Stimulated activated CD8-positive, alpha-beta memory T cell treated with anti-CD3 and anti-CD28 coated beads, Interleukin-4, amount 100 ng/mL, for 48 hours (primary cell): ENCODE data around the gene MTA3.
"Not testable (repeated sequence)": the region's sequence is repeated elsewhere in the genome, so short reads cannot be mapped to it uniquely, and the experiment has no call there.

Source experiments
- DNase-seq: peaks from one replicate; pipeline ENCODE4 v3.0.0-alpha.2; 2020

Gene MTA3

GRCh38 chr2:42614838-42615237 lies 46.4 kb downstream of the MTA3 start:
- DNase-seq, result no peak

- DNase-seq, result no peak
Observed at GRCh38 chr2:42618116-42618515, 49.7 kb downstream of the MTA3 start.

- DNase-seq, result no peak
Observed at GRCh38 chr2:42618972-42619371, 50.5 kb downstream of the MTA3 start.

DNA sequence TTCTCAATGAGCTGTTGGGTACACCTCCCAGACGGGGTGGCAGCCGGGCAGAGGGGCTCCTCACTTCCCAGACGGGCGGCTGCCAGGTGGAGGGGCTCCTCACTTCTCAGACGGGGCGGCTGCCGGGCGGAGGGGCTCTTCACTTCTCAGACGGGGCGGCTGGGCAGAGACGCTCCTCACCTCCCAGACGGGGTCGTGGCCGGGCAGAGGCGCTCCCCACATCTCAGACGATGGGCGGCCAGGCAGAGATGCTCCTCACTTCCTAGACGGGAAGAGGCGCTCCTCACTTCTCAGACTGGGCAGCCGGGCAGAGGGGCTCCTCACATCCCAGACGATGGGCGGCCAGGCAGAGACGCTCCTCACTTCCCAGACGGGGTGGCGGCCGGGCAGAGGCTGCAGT lies 53.2 kb downstream of the MTA3 start:
- DNase-seq, result not testable (repeated sequence)

GRCh38 chr2:42622943-42623676 lies 54.7 kb downstream of the MTA3 start:
- DNase-seq, result no peak

- no peak for DNase-seq
Observed at GRCh38 chr2:42624047-42624446, 55.6 kb downstream of the MTA3 start.

DNA sequence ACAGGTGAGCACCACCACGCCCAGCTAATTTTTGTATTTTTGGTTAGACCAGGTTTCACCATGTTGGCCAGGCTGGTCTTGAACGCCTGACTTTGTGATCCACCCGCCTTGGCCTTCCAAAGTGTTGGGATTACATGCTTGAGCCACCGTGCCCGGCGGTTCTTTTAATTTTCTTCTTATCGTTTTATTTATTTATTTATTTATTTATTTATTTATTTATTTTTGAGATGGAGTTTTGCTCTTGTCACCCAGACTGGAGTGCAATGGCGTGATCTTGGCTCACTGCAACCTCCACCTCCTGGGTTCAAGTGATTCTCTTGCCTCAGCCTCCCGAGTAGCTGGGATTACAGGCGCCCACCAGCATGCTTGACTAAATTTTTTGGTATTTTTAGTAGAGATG lies 59.6 kb downstream of the MTA3 start:
- not testable (repeated sequence) for DNase-seq

- no peak for DNase-seq
Observed at GRCh38 chr2:42636934-42637333, 68.5 kb downstream of the MTA3 start.

- DNase-seq, result no peak
Observed at GRCh38 chr2:42638080-42638784, 69.8 kb downstream of the MTA3 start.

DNA sequence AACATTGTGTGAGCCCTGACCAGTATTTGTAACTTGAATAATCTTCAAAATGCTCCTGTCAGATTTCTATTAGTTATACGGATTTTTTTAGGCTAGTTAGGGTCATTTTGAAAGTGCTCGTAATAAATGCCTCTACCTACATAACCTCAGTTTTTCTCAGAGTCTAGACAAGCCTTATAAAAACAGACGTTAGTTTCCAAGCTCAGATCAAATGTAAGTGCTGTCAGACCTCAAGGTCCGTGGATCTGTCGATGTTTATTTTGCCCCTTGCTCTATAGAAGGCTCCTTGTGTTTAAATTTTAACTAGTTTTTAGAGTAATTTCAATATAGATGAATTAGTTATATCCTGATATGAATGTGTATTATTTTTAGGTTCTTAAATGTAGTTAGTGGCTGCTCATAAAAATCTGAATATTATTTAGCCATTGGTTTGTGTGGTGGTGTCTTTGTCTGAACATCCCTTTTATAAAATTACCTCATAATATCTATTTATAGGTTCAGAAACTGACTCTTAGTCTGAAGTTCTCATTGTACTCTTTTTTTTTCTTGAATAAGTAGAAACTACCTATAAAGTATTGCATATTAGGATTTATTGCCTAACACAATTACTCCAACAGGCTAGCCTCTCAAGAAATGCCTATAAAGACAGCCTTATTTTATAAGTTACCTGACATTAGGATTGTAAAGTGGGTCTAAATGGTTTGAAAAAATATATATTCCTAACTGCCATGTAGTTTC lies 71.1 kb downstream of the MTA3 start:
- DNase-seq, result no peak

GRCh38 chr2:42640261-42640660 lies 71.8 kb downstream of the MTA3 start:
- DNase-seq, result no peak

GRCh38 chr2:42642371-42642770 lies 73.9 kb downstream of the MTA3 start:
- not testable (repeated sequence) for DNase-seq

DNA sequence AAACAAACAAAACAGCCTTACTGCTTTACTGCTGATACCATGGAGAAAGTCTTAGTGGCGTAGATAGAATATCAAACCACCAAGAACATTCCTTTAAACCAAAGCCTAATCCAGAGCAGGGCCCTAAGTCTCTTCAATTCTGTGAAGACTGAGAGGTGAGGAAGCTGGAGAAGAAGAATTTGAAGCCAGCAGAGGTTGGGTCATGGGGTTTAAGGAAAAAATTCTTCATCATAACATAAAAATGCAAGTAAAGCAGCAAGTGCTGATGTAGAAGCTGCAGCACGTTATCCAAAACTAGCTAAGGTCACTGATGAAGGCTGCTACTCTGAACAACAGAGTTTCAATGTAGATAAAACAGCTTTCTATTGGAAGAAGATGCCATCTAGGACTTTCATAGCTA lies 77.1 kb downstream of the MTA3 start:
- no peak for DNase-seq

GRCh38 chr2:42648796-42649195 lies 80.4 kb downstream of the MTA3 start:
- no peak for DNase-seq

- DNase-seq, result no peak
Observed at GRCh38 chr2:42651057-42651456, 82.6 kb downstream of the MTA3 start.

GRCh38 chr2:42652086-42652485 lies 83.7 kb downstream of the MTA3 start:
- no peak for DNase-seq

- no peak for DNase-seq
Observed at GRCh38 chr2:42653039-42653438, 84.6 kb downstream of the MTA3 start.

DNA sequence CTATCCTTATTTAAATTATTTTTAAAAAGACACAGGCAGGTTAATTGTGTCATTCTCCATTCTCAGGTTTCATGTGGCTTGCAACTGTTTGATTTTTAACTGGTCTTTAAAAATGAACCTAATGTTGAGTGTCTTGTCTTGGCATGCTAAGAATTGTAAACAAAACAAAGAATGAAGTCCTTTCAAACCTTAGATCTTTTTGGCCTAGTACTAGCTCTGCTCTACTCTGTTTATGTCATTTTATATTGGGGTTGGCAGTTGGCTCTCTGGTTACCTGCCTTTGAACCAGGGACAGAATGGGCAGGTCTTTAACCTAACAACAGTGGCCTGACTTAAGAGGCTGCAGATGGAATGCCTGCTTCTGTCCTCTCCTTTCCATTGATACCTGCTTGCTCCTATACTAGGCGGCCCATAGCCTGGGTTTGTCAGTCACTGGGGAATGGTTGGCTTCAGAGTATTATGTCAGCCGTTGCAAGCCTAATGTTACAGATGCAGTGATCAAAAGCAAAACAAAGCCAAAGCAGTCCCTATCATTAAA lies 85.5 kb downstream of the MTA3 start:
- DNase-seq, result no peak

DNA sequence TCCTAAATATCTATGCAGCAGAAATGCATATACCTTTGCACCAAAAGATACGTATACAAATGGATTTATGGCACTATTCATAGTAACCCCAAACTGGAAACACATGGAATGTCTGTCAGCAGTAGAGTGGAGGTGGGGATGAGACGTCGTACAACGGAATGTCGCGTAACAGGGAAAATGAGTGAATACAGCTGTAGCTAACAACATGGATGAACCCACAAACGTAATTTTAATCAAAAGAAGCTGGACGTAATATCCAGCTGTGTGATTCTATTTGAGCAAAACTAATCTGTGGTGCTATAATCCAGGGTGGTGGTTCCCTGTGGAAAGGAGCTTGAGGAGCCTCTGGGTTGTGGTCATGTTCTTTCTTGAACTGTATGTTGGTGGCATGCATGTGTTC lies 89.9 kb downstream of the MTA3 start:
- DNase-seq, result no peak

- DNase-seq, result no peak
Observed at GRCh38 chr2:42659609-42660008, 91.2 kb downstream of the MTA3 start.

DNA sequence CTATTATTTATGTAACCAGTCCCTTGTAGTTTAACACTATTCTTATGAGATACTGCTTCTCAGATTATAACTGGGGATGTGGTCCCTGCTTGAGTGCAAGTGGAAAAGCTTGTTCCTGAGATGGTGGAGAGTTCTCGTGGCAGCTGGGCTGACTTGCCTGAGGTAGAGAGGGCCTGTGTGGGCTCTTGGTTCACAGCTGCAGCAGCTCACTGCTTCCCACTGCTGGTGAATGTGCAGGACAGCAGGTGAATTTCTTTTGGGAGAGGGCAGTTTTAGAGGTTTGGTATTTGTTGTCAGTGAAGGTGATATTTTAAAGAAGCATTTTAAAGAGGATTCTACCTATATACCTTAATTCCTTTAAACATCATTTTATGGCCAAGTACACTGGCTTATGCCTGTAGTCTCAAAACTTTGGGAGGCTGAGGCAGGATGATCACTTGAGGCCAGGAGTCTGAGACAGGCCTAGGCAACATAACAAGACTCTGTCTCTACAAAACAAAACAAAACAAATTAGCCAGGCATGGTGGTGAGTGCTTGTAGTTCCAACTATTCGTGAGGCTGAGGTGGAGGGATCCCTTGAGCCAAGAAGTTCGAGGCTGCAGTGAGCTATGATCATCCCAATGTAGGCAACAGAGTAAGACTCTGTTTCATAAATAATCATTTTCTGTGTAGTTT lies 94.8 kb downstream of the MTA3 start:
- DNase-seq, result peak; percentile 62

DNA sequence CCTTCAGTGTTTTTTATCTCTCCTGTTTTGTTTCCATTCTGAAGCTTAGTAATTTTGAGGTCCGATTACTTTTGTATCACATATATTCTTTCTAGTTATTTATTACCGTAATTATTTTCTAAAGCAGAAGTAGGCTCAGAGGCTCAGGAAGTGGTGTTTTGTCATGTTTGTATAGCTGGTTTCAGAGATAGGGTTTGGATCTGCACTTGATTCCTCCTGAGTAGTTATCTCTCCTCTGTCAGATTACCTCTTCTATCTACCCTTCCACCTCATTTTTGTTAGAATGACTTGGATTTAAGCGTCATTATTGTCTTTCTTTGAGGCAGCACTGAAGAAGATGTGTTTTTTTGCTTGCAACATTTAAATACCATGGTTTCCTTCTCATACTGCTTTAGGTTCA lies 95.4 kb downstream of the MTA3 start:
- DNase-seq, result no peak

GRCh38 chr2:42673989-42674579 lies 105.7 kb downstream of the MTA3 start:
- DNase-seq, result no peak
